ENCODE data around the gene MYO1E.

MYO1E gene

GRCh38 chr15:59332009-59332408 is 40.7 kb downstream of the MYO1E start:
- in situ Hi-C loops (cut with HindIII; ENCODE audit: low pct_ligation_motif_present, low pct_unique_long_range_greater_than_20kb, low sequenced_read_pairs), result no loop called here
- no peak for DNase-seq

GRCh38 chr15:59330649-59331048 is 42.0 kb downstream of the MYO1E start:
- in situ Hi-C loops (cut with HindIII; ENCODE audit: low pct_ligation_motif_present, low pct_unique_long_range_greater_than_20kb, low sequenced_read_pairs), result no loop called here
- DNase-seq, result no peak

- in situ Hi-C loops (cut with HindIII; ENCODE audit: low pct_ligation_motif_present, low pct_unique_long_range_greater_than_20kb, low sequenced_read_pairs), result no loop called here
- peak; percentile 96 for DNase-seq
Observed at GRCh38 chr15:59329570-59330350, 42.9 kb downstream of the MYO1E start.

- in situ Hi-C loops (cut with HindIII; ENCODE audit: low pct_ligation_motif_present, low pct_unique_long_range_greater_than_20kb, low sequenced_read_pairs), result no loop called here
Observed at GRCh38 chr15:59329091-59329490, 43.6 kb downstream of the MYO1E start.

GRCh38 chr15:59327942-59328341 is 44.7 kb downstream of the MYO1E start:
- no peak for DNase-seq
- in situ Hi-C loops (cut with HindIII; ENCODE audit: low pct_ligation_motif_present, low pct_unique_long_range_greater_than_20kb, low sequenced_read_pairs), result no loop called here

More at GRCh38 chr15:59329091-59329490, 43.6 kb downstream of the MYO1E start:
- no peak for DNase-seq

- in situ Hi-C loops (cut with HindIII; ENCODE audit: low pct_ligation_motif_present, low pct_unique_long_range_greater_than_20kb, low sequenced_read_pairs), result no loop called here
- DNase-seq, result no peak
Observed at GRCh38 chr15:59326856-59327255, 45.8 kb downstream of the MYO1E start.

GRCh38 chr15:59322056-59322759 is 50.5 kb downstream of the MYO1E start:
- in situ Hi-C loops (cut with HindIII; ENCODE audit: low pct_ligation_motif_present, low pct_unique_long_range_greater_than_20kb, low sequenced_read_pairs), result no loop called here
- no peak for DNase-seq

GRCh38 chr15:59321000-59321689 is 51.5 kb downstream of the MYO1E start:
- in situ Hi-C loops (cut with HindIII; ENCODE audit: low pct_ligation_motif_present, low pct_unique_long_range_greater_than_20kb, low sequenced_read_pairs), result no loop called here
- no peak for DNase-seq

GRCh38 chr15:59317211-59317610 is 55.5 kb downstream of the MYO1E start:
- in situ Hi-C loops (cut with HindIII; ENCODE audit: low pct_ligation_motif_present, low pct_unique_long_range_greater_than_20kb, low sequenced_read_pairs), result no loop called here
- DNase-seq, result no peak

- in situ Hi-C loops (cut with HindIII; ENCODE audit: low pct_ligation_motif_present, low pct_unique_long_range_greater_than_20kb, low sequenced_read_pairs), result no loop called here
- DNase-seq, result peak; percentile 90
Observed at GRCh38 chr15:59315914-59316451, 56.7 kb downstream of the MYO1E start.

- DNase-seq, result no peak
- in situ Hi-C loops (cut with HindIII; ENCODE audit: low pct_ligation_motif_present, low pct_unique_long_range_greater_than_20kb, low sequenced_read_pairs), result no loop called here
Observed at GRCh38 chr15:59313641-59314332, 58.9 kb downstream of the MYO1E start.

- in situ Hi-C loops (cut with HindIII; ENCODE audit: low pct_ligation_motif_present, low pct_unique_long_range_greater_than_20kb, low sequenced_read_pairs), result no loop called here
- no peak for DNase-seq
Observed at GRCh38 chr15:59312205-59312604, 60.5 kb downstream of the MYO1E start.

- in situ Hi-C loops (cut with HindIII; ENCODE audit: low pct_ligation_motif_present, low pct_unique_long_range_greater_than_20kb, low sequenced_read_pairs), result no loop called here
- no peak for DNase-seq
Observed at GRCh38 chr15:59311195-59311594, 61.5 kb downstream of the MYO1E start.

GRCh38 chr15:59309405-59309804 is 63.3 kb downstream of the MYO1E start:
- in situ Hi-C loops (cut with HindIII; ENCODE audit: low pct_ligation_motif_present, low pct_unique_long_range_greater_than_20kb, low sequenced_read_pairs), result no loop called here
- no peak for DNase-seq

- DNase-seq, result no peak
- in situ Hi-C loops (cut with HindIII; ENCODE audit: low pct_ligation_motif_present, low pct_unique_long_range_greater_than_20kb, low sequenced_read_pairs), result no loop called here
Observed at GRCh38 chr15:59307165-59307537, 65.5 kb downstream of the MYO1E start.

- DNase-seq, result no peak
- in situ Hi-C loops (cut with HindIII; ENCODE audit: low pct_ligation_motif_present, low pct_unique_long_range_greater_than_20kb, low sequenced_read_pairs), result no loop called here
Observed at GRCh38 chr15:59306520-59307164, 66.0 kb downstream of the MYO1E start.

- in situ Hi-C loops (cut with HindIII; ENCODE audit: low pct_ligation_motif_present, low pct_unique_long_range_greater_than_20kb, low sequenced_read_pairs), result no loop called here
- no peak for DNase-seq
Observed at GRCh38 chr15:59304807-59305206, 67.9 kb downstream of the MYO1E start.

- in situ Hi-C loops (cut with HindIII; ENCODE audit: low pct_ligation_motif_present, low pct_unique_long_range_greater_than_20kb, low sequenced_read_pairs), result no loop called here
- peak; percentile 75 for DNase-seq
Observed at GRCh38 chr15:59304034-59304795, 68.5 kb downstream of the MYO1E start.
